SU-DHL-6 (cell line): ENCODE results near the gene C17orf107.

Source experiments
- CTCF ChIP-seq: fragments of 200-600 bp; sonication (generic); IDR thresholded peaks from one replicate; pipeline ENCODE4 v1.5.1; 2017; ENCODE audit warnings: antibody characterized with exemption, mild to moderate bottlenecking, low read length, moderate library complexity; ENCODE audit not compliant: insufficient read depth, poor library complexity, severe bottlenecking
- EZH2phosphoT487 ChIP-seq: fragments of 200-600 bp; sonication (generic), shearing (Covaris generic); conservative IDR thresholded peaks from 2 replicates; pipeline ENCODE4 v1.6.1; 2018; ENCODE audit warnings: mild to moderate bottlenecking, antibody characterized with exemption, low read length, moderate library complexity, mixed read lengths

DNA sequence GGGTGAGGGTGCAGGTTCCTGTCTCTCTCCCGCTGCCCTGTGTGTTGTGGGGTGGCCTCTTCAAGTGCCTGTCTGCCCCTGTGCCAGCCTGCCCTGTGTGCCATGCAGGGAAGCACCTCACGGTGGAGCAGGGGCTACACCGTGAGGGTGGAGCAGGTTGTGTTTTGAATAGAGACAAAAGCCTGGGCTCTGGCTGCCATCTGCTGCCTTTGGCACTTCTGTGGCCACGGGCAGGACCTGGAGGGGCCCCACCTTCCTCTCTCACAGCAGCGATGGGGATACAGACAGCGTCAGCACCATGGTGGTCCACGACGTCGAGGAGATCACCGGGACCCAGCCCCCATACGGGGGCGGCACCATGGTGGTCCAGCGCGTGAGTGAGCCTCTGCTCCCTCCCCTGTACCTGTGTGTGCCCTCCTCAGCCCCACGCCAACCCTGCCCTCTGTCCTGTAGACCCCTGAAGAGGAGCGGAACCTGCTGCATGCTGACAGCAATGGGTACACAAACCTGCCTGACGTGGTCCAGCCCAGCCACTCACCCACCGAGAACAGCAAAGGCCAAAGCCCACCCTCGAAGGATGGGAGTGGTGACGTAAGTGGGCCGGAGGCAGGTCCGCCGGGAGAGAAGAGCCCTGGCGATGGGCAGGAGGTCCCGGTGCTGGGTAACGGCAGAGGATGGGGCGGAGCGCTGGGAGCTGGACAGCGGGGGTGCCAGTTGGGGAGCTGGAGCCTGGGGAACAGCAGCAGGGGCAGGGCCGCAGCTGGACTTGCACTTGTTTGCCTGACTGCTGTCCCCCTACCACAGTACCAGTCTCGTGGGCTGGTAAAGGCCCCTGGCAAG, 5.4 kb upstream of the C17orf107 start:
- TF ChIP-seq CTCF, result no peak
- no peak for TF ChIP-seq EZH2phosphoT487
